Astrocyte (in vitro differentiated cells and primary cell): ENCODE measurements around the gene CALML6. TPM values are rescaled to one million over a fixed set of nuclear protein-coding genes. Genes with fewer than 3 reads are reported as not detected.

Experiments
- DNase-seq: peaks from one replicate; pipeline ENCODE4 v3.0.0-alpha.2; 2010; ENCODE audit warnings: low read depth
- FAIRE-seq: peaks from 2 replicates; lab custom pipeline; 2011; peaks lifted over from hg19 to GRCh38; lab: Jason Lieb, UNC
- H2AFZ ChIP-seq: 2 replicates; pipeline ENCODE4 v1.6.0; 2012; ENCODE audit warnings: low read depth, low read length, inconsistent platforms
- H3K27ac ChIP-seq: 2 replicates; pipeline ENCODE4 v1.5.1; 2011; ENCODE audit warnings: low read depth, low read length, inconsistent platforms
- H3K27me3 ChIP-seq: 2 replicates; pipeline ENCODE4 v1.6.0; 2011; ENCODE audit warnings: low read length, inconsistent platforms; ENCODE audit not compliant: insufficient read depth
- H3K36me3 ChIP-seq: 2 replicates; pipeline ENCODE4 v1.5.1; 2011; ENCODE audit warnings: low read length, inconsistent platforms; ENCODE audit not compliant: insufficient read depth
- H3K4me1 ChIP-seq: 2 replicates; pipeline ENCODE4 v1.5.1; 2011; ENCODE audit warnings: low read length, inconsistent platforms; ENCODE audit not compliant: insufficient read depth
- H3K4me2 ChIP-seq: 2 replicates; pipeline ENCODE4 v1.6.0; 2012; ENCODE audit warnings: low read length, inconsistent platforms
- H3K4me3 ChIP-seq: 2 replicates; pipeline ENCODE4 v1.5.1; 2011; ENCODE audit warnings: low read depth, mild to moderate bottlenecking, low read length, inconsistent platforms; ENCODE audit not compliant: insufficient read depth
- H3K79me2 ChIP-seq: 2 replicates; pipeline ENCODE4 v1.6.0; 2012; ENCODE audit warnings: mild to moderate bottlenecking, low read length, inconsistent platforms; ENCODE audit not compliant: insufficient read depth
- H3K9ac ChIP-seq: 2 replicates; pipeline ENCODE4 v1.6.0; 2012; ENCODE audit warnings: mild to moderate bottlenecking, low read length, inconsistent platforms
- H3K9me3 ChIP-seq: 2 replicates; pipeline ENCODE4 v1.5.1; 2012; ENCODE audit warnings: low read depth, mild to moderate bottlenecking, low read length, inconsistent platforms; ENCODE audit not compliant: insufficient read depth
- H4K20me1 ChIP-seq: 2 replicates; pipeline ENCODE4 v1.6.0; 2012; ENCODE audit warnings: low read length, inconsistent platforms; ENCODE audit not compliant: insufficient read depth
- H3K27ac Mint-ChIP-seq: one replicate; pipeline ENCODE4 v1.8.0; 2021; ENCODE audit warnings: mild to moderate bottlenecking, mixed read lengths; ENCODE audit not compliant: unreplicated experiment
- H3K27me3 Mint-ChIP-seq: one replicate; pipeline ENCODE4 v1.8.0; 2021; ENCODE audit warnings: low read depth, mixed read lengths; ENCODE audit not compliant: unreplicated experiment
- H3K36me3 Mint-ChIP-seq: one replicate; pipeline ENCODE4 v1.8.0; 2021; ENCODE audit warnings: low read depth, mixed read lengths; ENCODE audit not compliant: unreplicated experiment
- H3K4me1 Mint-ChIP-seq: one replicate; pipeline ENCODE4 v1.8.0; 2021; ENCODE audit warnings: low read depth, mixed read lengths; ENCODE audit not compliant: unreplicated experiment
- H3K4me3 Mint-ChIP-seq: one replicate; pipeline ENCODE4 v1.8.0; 2021; ENCODE audit warnings: mild to moderate bottlenecking, moderate library complexity, mixed read lengths; ENCODE audit not compliant: unreplicated experiment
- H3K9me3 Mint-ChIP-seq: one replicate; pipeline ENCODE4 v1.8.0; 2021; ENCODE audit warnings: mild to moderate bottlenecking, mixed read lengths; ENCODE audit not compliant: unreplicated experiment
- EZH2 ChIP-seq: IDR thresholded peaks from 2 replicates; pipeline ENCODE4 v1.6.1; 2012; ENCODE audit warnings: mild to moderate bottlenecking, low read length, inconsistent platforms; ENCODE audit not compliant: insufficient read depth
- total RNA-seq: library from RNA; stranded (reverse); gene quantifications from 2 replicates; pipeline ENCODE4 v1.2.1, GENCODE V29; 2021
- TF ChIP-seq, protein P1 (sequence below): IDR thresholded peaks from 2 replicates; pipeline ENCODE4 v1.5.1; 2011; ENCODE audit warnings: low read depth, mild to moderate bottlenecking, inconsistent platforms, low read length, moderate library complexity; ENCODE audit not compliant: insufficient read depth

Gene CALML6
- total RNA-seq, 1 donor from 2014 or later, result 0.91 TPM

DNA sequence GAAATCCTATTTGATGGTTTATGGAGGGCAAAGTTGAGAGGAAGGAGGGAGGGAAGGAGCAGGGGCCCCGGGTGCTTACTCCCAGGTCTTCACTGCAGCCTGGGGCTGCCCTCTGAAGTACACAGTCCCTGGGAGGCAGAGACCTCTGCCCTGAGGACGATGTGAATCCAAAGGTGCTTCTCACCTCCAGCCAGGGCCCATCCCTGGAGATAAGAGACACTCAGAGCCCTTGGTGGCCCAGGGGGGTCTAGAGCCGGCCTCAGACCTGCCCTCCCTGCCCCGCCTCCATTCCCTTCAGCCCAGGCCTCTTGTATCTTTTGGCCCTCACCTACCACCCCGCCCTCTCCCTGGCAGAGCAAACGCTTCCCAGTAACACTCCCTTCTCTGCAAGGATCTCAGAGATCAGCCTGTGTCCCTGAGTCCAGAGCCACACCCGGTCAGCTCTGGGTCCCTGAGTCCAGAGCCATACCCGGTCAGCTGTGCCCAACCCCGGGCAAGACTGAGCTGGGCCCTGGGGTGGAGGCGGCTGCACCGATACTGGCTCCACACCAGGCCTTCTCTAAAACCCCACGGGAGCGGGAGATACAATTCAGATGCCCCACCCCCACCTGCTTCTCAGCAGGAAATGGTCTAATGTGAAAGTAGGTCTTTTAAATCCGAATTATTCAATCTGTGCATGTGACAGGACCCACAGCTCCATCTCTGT is 20.6 kb upstream of the CALML6 start:
- H3K4me3 Mint-ChIP-seq, result no peak overlapping the region

DNA sequence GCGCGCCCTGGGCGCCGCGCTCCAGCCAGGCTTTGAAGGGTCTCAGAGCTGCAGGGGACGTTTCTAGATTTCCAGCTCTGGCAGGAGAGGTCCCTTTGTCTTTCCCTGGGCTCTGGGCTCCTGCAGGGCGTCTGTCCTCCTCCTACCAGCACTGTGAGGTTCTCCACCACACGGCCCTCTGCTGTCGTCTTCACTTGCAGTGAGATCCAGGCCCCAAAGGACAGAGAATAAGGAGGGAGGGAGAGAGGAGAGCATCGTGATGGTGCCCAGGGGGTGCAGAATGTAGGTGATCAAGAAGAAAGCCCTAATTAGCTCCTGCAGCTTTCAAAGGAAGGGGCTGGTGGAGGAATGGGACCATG is 20.0 kb upstream of the CALML6 start:
- Mint-ChIP-seq H3K4me1 (peaks cover 16% of the 10 kb centered on the region), H3K36me3 (peaks cover 2% of the 10 kb centered on the region), H3K27me3 (peaks cover 3% of the 10 kb centered on the region), H3K9me3 (no peaks in the 10 kb centered on the region), H3K4me3 (no peak overlapping the region), H3K27ac (no peak overlapping the region)
- H3K4me1 ChIP-seq, result peaks cover 10% of the 10 kb centered on the region
- H3K9me3 ChIP-seq, result no peaks in the 10 kb centered on the region
- FAIRE-seq, result no peak
- H3K27me3 ChIP-seq, result no peaks in the 10 kb centered on the region
- H3K79me2 ChIP-seq, result peaks cover 17% of the 10 kb centered on the region
- H2AFZ ChIP-seq, result no peak overlapping the region
- TF ChIP-seq, protein P1, sequence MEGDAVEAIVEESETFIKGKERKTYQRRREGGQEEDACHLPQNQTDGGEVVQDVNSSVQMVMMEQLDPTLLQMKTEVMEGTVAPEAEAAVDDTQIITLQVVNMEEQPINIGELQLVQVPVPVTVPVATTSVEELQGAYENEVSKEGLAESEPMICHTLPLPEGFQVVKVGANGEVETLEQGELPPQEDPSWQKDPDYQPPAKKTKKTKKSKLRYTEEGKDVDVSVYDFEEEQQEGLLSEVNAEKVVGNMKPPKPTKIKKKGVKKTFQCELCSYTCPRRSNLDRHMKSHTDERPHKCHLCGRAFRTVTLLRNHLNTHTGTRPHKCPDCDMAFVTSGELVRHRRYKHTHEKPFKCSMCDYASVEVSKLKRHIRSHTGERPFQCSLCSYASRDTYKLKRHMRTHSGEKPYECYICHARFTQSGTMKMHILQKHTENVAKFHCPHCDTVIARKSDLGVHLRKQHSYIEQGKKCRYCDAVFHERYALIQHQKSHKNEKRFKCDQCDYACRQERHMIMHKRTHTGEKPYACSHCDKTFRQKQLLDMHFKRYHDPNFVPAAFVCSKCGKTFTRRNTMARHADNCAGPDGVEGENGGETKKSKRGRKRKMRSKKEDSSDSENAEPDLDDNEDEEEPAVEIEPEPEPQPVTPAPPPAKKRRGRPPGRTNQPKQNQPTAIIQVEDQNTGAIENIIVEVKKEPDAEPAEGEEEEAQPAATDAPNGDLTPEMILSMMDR, result no peak
- no peak overlapping the region for H3K27ac ChIP-seq
- H3K9ac ChIP-seq, result no peak overlapping the region
- H3K36me3 ChIP-seq, result no peaks in the 10 kb centered on the region
- no peak for DNase-seq
- H4K20me1 ChIP-seq, result peaks cover 6% of the 10 kb centered on the region
- H3K4me2 ChIP-seq, result peak overlapping the region; percentile 15
- H3K4me3 ChIP-seq, result no peak overlapping the region

More for the DNA sequence above, 20.6 kb upstream of the CALML6 start:
- H3K27me3 Mint-ChIP-seq, result peaks cover 3% of the 10 kb centered on the region
- Histone ChIP-seq H3K9ac (no peak overlapping the region), H3K9me3 (no peaks in the 10 kb centered on the region), H3K79me2 (peaks cover 22% of the 10 kb centered on the region), H3K4me2 (peak overlapping the region; percentile 15), H3K36me3 (no peaks in the 10 kb centered on the region), H4K20me1 (peaks cover 8% of the 10 kb centered on the region), H3K4me1 (peaks cover 10% of the 10 kb centered on the region), H2AFZ (no peak overlapping the region), H3K4me3 (no peak overlapping the region), H3K27me3 (no peaks in the 10 kb centered on the region), H3K27ac (no peak overlapping the region)
- peaks cover 16% of the 10 kb centered on the region for H3K4me1 Mint-ChIP-seq
- no peak for TF ChIP-seq EZH2
- TF ChIP-seq, protein P1, result no peak
- peaks cover 2% of the 10 kb centered on the region for H3K36me3 Mint-ChIP-seq
- H3K9me3 Mint-ChIP-seq, result no peaks in the 10 kb centered on the region
- DNase-seq, result no peak
- FAIRE-seq, result no peak
- H3K27ac Mint-ChIP-seq, result no peak overlapping the region
